GM23248 (cell line): Measurements from ENCODE around the gene SHC2.

Source experiments
- EZH2 ChIP-seq: fragments of 200-600 bp; sonication (generic); IDR thresholded peaks from 2 replicates; pipeline ENCODE4 v1.6.1; 2018; ENCODE audit warnings: antibody characterized with exemption, mild to moderate bottlenecking; ENCODE audit not compliant: insufficient read depth, poor library complexity, severe bottlenecking
- EZH2phosphoT487 ChIP-seq: fragments of 200-600 bp; sonication (generic); IDR thresholded peaks from 2 replicates; pipeline ENCODE4 v1.6.1; 2018; ENCODE audit warnings: antibody characterized with exemption, moderate library complexity, mild to moderate bottlenecking, low read depth; ENCODE audit not compliant: insufficient read depth

DNA sequence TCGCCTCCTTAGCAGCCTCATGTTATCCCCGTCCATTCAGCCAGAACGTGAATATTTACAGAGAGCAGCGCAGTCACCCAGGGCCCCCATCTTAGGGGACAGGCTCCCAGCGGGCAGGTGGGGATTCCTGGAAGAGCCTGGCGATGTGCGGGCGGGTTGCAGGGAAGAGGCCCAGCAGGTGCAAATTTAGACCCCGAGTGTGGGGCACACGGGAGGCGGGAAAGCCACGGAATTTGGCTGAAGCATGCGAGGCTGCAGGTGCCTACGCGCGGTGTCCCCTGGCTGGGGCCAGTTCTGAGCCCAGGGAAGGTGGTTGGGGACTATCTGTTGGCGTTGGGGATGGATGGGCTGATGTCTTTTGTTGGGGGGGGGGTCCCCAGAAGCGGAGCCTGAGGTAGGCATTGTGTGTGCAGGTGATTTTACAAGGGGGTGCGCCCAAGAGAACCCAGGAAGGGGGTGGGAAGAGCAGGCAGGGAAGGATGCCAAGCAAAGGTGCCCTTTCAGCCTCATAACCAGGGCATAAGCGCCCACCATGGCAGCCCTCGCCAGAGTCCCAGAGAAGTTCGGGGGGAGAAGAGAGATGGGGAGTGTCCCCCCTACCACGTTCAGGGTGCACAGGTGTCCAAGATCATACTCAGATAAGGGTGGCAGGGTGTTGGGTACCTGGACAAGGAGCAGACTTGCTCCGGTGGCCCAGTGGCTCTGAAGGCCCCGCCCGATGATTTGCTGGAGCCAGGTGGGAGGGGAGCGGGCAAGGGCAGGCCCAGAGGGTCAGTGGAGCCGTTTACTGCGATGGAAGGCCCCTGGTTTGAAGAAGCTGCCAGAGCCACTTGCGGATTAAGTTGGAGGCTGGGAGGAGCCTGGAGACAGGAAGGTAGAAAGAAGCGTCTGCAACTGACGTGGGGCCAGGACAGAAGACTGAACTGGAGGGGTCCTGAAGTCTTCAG is 47.6 kb upstream of the SHC2 start:
- no peak for TF ChIP-seq EZH2
- no peak for TF ChIP-seq EZH2phosphoT487
